ENCODE measurements around the gene PPP6R2. TPM values are rescaled to one million over a fixed set of nuclear protein-coding genes. Genes with fewer than 3 reads are reported as not detected.

Gene PPP6R2
- total and polyA plus RNA-seq, 10 donors = 23.6 to 76.2 (median 62.1) TPM

DNA sequence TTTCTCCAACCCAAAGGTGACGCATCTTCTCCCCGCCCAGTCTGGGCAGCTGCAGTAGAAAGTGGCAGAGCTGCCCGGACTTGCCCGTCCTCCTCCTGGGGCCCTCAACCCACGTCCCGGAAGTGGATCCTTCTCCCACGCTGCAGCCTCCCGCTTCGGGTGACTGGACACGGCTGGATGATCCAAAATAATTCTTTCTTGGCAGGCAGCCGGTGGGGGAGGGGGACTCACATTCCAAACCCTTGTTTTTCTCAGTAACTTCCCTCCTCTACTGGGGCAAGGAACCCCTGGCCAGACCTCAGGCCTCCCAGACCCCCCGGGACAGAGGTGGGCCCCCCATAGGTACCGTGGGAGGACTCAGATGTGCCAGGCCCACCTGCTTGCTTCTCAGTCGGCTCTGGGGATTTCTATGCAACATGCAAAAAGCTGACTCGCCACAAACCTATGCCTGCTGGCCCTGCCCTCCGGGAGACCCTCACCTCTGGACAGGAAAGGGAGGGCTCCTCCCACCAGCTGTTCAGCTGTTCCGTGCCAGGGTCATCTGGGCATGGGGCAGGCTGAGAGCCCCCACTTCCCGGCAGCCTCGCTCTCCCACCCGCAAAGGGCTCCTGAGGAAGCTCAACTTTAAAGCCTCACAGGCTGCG is 37.1 kb upstream of the PPP6R2 start:
- H3K36me3 ChIP-seq = peaks cover 0 to 20% (median 0%) of the 10 kb centered on the region in 6 donors
- intact Hi-C loops (cut with DNase I; ENCODE audit: low total_unique reads) = no loop called here
- no peak for DNase-seq
- peaks cover 0 to 48% (median 3%) of the 10 kb centered on the region in 7 donors for H3K27me3 ChIP-seq (replicated peaks in 1 of 7)
- peak overlapping the region; percentile 73 to 96 (median 92) for H3K27ac ChIP-seq
- 5 to 13% (median 10%) methylated on average over 8 to 21 of the region's 21 CpGs for WGBS, 5 donors
- H3K4me3 ChIP-seq = peak overlapping the region; percentile 64 to 91 (median 83)
- no peaks in the 10 kb centered on the region for H3K9me3 ChIP-seq
- H3K4me1 ChIP-seq = peaks cover 71 to 95% (median 88%) of the 10 kb centered on the region in 6 donors
- TF ChIP-seq, protein P1, sequence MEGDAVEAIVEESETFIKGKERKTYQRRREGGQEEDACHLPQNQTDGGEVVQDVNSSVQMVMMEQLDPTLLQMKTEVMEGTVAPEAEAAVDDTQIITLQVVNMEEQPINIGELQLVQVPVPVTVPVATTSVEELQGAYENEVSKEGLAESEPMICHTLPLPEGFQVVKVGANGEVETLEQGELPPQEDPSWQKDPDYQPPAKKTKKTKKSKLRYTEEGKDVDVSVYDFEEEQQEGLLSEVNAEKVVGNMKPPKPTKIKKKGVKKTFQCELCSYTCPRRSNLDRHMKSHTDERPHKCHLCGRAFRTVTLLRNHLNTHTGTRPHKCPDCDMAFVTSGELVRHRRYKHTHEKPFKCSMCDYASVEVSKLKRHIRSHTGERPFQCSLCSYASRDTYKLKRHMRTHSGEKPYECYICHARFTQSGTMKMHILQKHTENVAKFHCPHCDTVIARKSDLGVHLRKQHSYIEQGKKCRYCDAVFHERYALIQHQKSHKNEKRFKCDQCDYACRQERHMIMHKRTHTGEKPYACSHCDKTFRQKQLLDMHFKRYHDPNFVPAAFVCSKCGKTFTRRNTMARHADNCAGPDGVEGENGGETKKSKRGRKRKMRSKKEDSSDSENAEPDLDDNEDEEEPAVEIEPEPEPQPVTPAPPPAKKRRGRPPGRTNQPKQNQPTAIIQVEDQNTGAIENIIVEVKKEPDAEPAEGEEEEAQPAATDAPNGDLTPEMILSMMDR (IDR thresholded peaks at IDR 0.05 in 8 of 11, conservative IDR thresholded peaks at IDR 0.05 in 3 of 11) = no peak
- TF ChIP-seq POLR2AphosphoS5 (IDR thresholded peaks at IDR 0.05) = peak; percentile 72 to 86 (median 80)

DNA sequence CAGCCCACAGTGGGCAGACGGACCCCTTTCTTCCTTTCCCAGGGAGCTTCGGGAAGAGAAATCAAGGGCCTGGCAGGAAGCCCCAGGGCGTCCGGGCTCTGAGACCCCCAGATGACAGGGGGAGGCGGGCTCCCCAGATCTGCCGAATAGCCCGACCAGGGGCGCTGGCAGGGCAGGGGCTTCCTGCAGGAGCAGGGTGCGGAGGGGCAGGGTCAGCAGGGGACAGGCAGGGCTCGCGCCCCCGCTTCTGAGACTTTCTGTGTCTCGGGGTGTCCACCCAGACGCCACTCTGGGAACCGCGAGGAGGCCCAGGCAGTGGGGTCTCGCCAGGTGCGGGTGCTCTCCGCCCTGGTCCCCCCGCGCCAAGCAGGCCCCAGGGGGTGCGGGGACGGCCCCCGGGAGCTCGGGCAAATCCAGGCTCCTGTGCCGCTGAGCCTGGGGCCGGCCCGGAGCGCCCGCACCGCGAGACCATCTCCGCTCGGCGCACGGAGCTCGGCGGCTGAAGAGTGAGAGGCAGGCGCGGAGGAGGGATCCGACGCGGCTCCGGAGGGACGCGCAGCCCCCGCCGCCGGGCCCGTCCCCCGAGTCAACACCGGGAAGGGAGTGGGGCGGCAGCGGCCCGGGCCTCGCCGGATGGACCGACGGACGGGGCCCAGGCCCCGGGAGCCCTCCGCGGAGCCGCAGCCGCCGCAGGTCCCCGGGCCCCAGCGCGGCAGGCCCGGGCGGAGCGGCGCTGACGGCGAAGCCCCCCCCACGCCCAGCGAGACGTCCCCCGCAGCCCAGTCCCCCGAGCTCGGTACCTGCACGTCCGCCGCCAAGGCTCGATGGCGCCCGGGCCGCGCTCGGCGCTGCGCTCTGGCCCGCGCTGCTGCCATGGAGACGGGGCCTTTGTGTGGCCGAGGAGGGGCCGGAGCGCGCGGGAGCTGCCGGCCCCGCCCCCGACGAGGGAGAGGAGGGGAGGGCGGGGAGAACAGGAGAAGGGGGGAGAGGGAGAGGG is 36.1 kb upstream of the PPP6R2 start, which contains the start of gene PLXNB2:
TSS of gene PLXNB2 (minus strand) at position 894 of the 997 bp plus-strand sequence. CDS start 17,062 bp downstream, outside the sequence.
- peaks cover 61 to 95% (median 88%) of the 10 kb centered on the region in 6 donors for H3K4me1 ChIP-seq
- DNase-seq = no peak
- H3K4me3 ChIP-seq = peak within 1 kb of the TSS; percentile 64 to 91 (median 83)
- H3K27ac ChIP-seq = peak within 1 kb of the TSS; percentile 73 to 96 (median 92)
- WGBS, 5 donors = 0 to 2% (median 0%) methylated on average over 40 to 104 of the region's 105 CpGs
- peaks cover 0 to 48% (median 3%) of the 10 kb centered on the region in 7 donors for H3K27me3 ChIP-seq (replicated peaks in 1 of 7)
- no peak for TF ChIP-seq POLR2A (IDR thresholded peaks at IDR 0.05)
- TF ChIP-seq POLR2AphosphoS5 (IDR thresholded peaks at IDR 0.05) = peak; percentile 58 to 85 (median 82)
- intact Hi-C loops (cut with DNase I; ENCODE audit: low total_unique reads) = no loop called here
- peaks cover 0 to 25% (median 0%) of the 10 kb centered on the region in 6 donors for H3K36me3 ChIP-seq
- H3K9me3 ChIP-seq = no peaks in the 10 kb centered on the region

DNA sequence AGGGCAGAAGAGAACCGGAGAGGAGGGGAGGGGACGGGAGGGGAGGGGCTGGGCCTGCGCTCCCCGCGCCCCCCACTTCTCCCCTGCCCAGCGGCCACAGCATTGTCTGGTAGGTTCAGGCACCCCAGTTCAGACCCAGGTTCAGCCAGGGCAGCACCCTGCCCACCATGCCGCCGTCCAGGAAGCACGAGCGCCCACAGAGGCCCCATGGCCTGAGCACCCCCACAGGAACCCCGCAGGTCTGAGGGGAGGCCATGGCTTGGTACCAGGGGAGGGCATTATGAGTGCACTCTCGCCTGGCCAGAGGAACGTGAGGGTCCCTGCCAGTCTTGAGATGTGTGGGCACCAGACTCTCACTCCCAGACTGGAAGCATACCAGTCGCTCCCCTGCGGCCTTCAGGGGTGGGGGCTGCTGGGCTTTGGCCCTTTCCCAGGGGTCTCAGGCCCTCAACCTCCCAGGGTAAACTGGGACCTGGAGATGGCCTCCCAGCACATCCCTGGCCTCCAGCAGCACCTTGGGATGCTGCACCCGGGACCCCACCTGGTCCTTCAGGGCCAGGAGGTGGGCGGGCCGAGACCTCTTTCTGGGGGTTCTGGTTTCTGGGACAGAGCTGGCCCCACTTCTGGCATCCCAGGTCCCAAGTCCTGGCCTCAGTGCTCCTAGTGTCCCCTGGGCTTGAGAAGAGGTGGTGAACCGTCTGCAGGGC is 35.1 kb upstream of the PPP6R2 start:
- 14 to 29% (median 22%) methylated on average over 6 to 19 of the region's 19 CpGs for WGBS, 5 donors

More for the DNA sequence above, 35.1 kb upstream of the PPP6R2 start:
- Histone ChIP-seq H3K4me3 (peak overlapping the region in 7 of 8 donors; percentile 19 to 91 (median 27)), H3K27ac (peak overlapping the region; percentile 66 to 94 (median 88)), H3K36me3 (peaks cover 0 to 24% (median 0%) of the 10 kb centered on the region in 6 donors), H3K4me1 (peaks cover 53 to 93% (median 84%) of the 10 kb centered on the region in 6 donors), H3K27me3 (replicated peaks in 1 of 7) (peaks cover 0 to 48% (median 3%) of the 10 kb centered on the region in 7 donors), H3K9me3 (no peaks in the 10 kb centered on the region)
- TF ChIP-seq POLR2AphosphoS5 (IDR thresholded peaks at IDR 0.05) = no peak
- TF ChIP-seq POLR2A (IDR thresholded peaks at IDR 0.05) = no peak
- TF ChIP-seq, protein P1 (IDR thresholded peaks at IDR 0.05 in 8 of 11, conservative IDR thresholded peaks at IDR 0.05 in 3 of 11) = no peak
- no peak for DNase-seq
- intact Hi-C loops (cut with DNase I; ENCODE audit: low total_unique reads) = no loop called here

Measured in spleen (tissue), 11 donors.